Measurements from ENCODE around the gene C9orf153. TPM values are rescaled to one million over a fixed set of nuclear protein-coding genes. Genes with fewer than 3 reads are reported as not detected.
A peak's percentile ranks its signal among the peaks of the same experiment; 100 is the strongest.

The C9orf153 gene
- polyA plus RNA-seq, 1 of the 3 experiments (the other 2 are of a cell fraction), result 0.03 TPM

DNA sequence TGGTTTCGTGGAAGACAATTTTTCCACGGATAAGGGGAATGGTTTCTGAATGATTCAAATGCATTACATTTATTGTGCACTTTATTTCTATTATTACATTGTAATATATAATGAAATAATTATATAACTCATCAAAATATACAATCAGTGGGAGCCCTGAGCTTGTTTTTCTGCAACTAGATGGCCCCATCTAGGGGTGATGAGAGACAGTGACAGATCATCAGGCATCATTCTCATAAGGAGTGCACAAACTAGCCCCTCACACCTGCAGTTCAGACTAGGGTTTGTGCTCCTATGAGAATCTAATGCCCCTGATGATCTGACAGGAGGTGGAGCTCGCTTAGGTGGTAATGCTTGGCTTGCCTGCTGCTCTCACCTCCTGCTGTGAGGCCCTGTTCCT is 16.5 kb upstream of the C9orf153 start:
- Histone ChIP-seq H3K27ac (ENCODE audit: low read depth in 2 of 2, low read length in 1 of 2) (no peak overlapping the region), H3K9me2 (no peaks in the 10 kb centered on the region), H3K4me1 (ENCODE audit: control insufficient read depth in 1 of 2, insufficient read depth in 2 of 2, low read depth in 1 of 2, low read length in 1 of 2) (peaks cover 7 to 15% of the 10 kb centered on the region in 2 experiments; a peak in 3 of 4 replicates), H4K20me1 (ENCODE audit: insufficient read depth) (peaks cover 11% of the 10 kb centered on the region; the same call in 1 of the 2 replicates), H3K4me3 (ENCODE audit: low read depth in 2 of 2, low read length in 1 of 2) (no peak overlapping the region), H3K27me3 (ENCODE audit: insufficient read depth) (no peaks in the 10 kb centered on the region), H3K4me2 (no peak overlapping the region), H3K9ac (no peak overlapping the region), H2AFZ (ENCODE audit: low read depth) (no peak overlapping the region), H3F3A (replicated peaks; ENCODE audit: insufficient read depth) (no peaks in the 10 kb centered on the region), H3K9me3 (no peaks in the 10 kb centered on the region), H3K79me2 (ENCODE audit: insufficient read depth) (peaks cover 64% of the 10 kb centered on the region), H3K36me3 (replicated peaks in 1 of 2; ENCODE audit: control insufficient read depth in 1 of 2, insufficient read depth in 2 of 2, low read length in 1 of 2) (peaks cover 37 to 44% of the 10 kb centered on the region in 2 experiments)
- no peak for DNase-seq
- TF ChIP-seq RAD21 (IDR thresholded peaks at IDR 0.05; ENCODE audit: low read length), result peak; percentile 57
- TF ChIP-seq, protein P1, sequence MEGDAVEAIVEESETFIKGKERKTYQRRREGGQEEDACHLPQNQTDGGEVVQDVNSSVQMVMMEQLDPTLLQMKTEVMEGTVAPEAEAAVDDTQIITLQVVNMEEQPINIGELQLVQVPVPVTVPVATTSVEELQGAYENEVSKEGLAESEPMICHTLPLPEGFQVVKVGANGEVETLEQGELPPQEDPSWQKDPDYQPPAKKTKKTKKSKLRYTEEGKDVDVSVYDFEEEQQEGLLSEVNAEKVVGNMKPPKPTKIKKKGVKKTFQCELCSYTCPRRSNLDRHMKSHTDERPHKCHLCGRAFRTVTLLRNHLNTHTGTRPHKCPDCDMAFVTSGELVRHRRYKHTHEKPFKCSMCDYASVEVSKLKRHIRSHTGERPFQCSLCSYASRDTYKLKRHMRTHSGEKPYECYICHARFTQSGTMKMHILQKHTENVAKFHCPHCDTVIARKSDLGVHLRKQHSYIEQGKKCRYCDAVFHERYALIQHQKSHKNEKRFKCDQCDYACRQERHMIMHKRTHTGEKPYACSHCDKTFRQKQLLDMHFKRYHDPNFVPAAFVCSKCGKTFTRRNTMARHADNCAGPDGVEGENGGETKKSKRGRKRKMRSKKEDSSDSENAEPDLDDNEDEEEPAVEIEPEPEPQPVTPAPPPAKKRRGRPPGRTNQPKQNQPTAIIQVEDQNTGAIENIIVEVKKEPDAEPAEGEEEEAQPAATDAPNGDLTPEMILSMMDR (IDR thresholded peaks at IDR 0.05), result peak; percentile 34
- TF ChIP-seq MEF2A (IDR thresholded peaks at IDR 0.05; ENCODE audit: borderline replicate concordance, low read depth), result no peak
- no peak for TF ChIP-seq USF2 (IDR thresholded peaks at IDR 0.05; ENCODE audit: borderline replicate concordance, low read depth, low read length)
- TF ChIP-seq GATA2 (CRISPR knock-in tag; IDR thresholded peaks at IDR 0.05), result no peak
- TF ChIP-seq, protein P2, sequence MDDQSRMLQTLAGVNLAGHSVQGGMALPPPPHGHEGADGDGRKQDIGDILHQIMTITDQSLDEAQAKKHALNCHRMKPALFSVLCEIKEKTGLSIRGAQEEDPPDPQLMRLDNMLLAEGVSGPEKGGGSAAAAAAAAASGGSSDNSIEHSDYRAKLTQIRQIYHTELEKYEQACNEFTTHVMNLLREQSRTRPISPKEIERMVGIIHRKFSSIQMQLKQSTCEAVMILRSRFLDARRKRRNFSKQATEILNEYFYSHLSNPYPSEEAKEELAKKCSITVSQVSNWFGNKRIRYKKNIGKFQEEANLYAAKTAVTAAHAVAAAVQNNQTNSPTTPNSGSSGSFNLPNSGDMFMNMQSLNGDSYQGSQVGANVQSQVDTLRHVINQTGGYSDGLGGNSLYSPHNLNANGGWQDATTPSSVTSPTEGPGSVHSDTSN (IDR thresholded peaks at IDR 0.05), result no peak
- TF ChIP-seq JUND (IDR thresholded peaks at IDR 0.05), result no peak
- WGBS (ENCODE audit: low lambda C conversion rate), result 94% methylated on average over 3 of the region's 3 CpGs
- ChIA-PET POLR2A (no interaction called here), CTCF (interaction anchor here (0.7 to 2.9 kb wide), 6 partner anchors 10 to 334 kb away, joined by 3 to 17 read pairs (median 4); no protein-coding TSS in a partner anchor)

GRCh38 chr9:86274821-86275643 is 15.6 kb upstream of the C9orf153 start:
- ChIA-PET POLR2A (no interaction called here), CTCF (interaction anchor here (0.7 to 2.9 kb wide), 6 partner anchors 9 to 229 kb away, joined by 3 to 17 read pairs (median 4); no protein-coding TSS in a partner anchor)

More at GRCh38 chr9:86274821-86275643, 15.6 kb upstream of the C9orf153 start:
- Histone ChIP-seq H3K9ac (no peak overlapping the region), H3K4me1 (ENCODE audit: control insufficient read depth in 1 of 2, insufficient read depth in 2 of 2, low read depth in 1 of 2, low read length in 1 of 2) (peaks cover 0 to 10% of the 10 kb centered on the region in 2 experiments; a peak in 3 of 4 replicates), H3F3A (replicated peaks; ENCODE audit: insufficient read depth) (no peaks in the 10 kb centered on the region), H3K79me2 (ENCODE audit: insufficient read depth) (peaks cover 54% of the 10 kb centered on the region), H4K20me1 (ENCODE audit: insufficient read depth) (peaks cover 11% of the 10 kb centered on the region; the same call in 1 of the 2 replicates), H3K4me2 (no peak overlapping the region), H3K36me3 (replicated peaks in 1 of 2; ENCODE audit: control insufficient read depth in 1 of 2, insufficient read depth in 2 of 2, low read length in 1 of 2) (peaks cover 37 to 45% of the 10 kb centered on the region in 2 experiments), H3K27ac (ENCODE audit: low read depth in 2 of 2, low read length in 1 of 2) (no peak overlapping the region), H3K9me2 (no peaks in the 10 kb centered on the region), H2AFZ (ENCODE audit: low read depth) (no peak overlapping the region), H3K9me3 (no peaks in the 10 kb centered on the region), H3K27me3 (ENCODE audit: insufficient read depth) (no peaks in the 10 kb centered on the region), H3K4me3 (ENCODE audit: low read depth in 2 of 2, low read length in 1 of 2) (no peak overlapping the region)
- WGBS (ENCODE audit: low lambda C conversion rate), result 82% methylated on average over 7 of the region's 7 CpGs
- no peak for TF ChIP-seq FOXJ3 (CRISPR knock-in tag; IDR thresholded peaks at IDR 0.05)
- no peak for TF ChIP-seq GATA2 (CRISPR knock-in tag; IDR thresholded peaks at IDR 0.05)
- no peak for TF ChIP-seq RXRA (IDR thresholded peaks at IDR 0.05; ENCODE audit: borderline replicate concordance, low read depth)
- no peak for TF ChIP-seq MXI1 (IDR thresholded peaks at IDR 0.05; ENCODE audit: low read depth, low read length)
- no peak for TF ChIP-seq JUND (IDR thresholded peaks at IDR 0.05)
- DNase-seq, result no peak
